NCI-H2171 treated with DMSO at 0.1 percent for 48 hours (cell line): ENCODE data around the gene IKBKG.
"Not testable (repeated sequence)": the region's sequence is repeated elsewhere in the genome, so short reads cannot be mapped to it uniquely, and the experiment has no call there.

ENCODE experiments used
- DNase-seq: peaks from one replicate; lab custom pipeline; 2025; lab: John Stamatoyannopoulos, UW

Gene IKBKG

GRCh38 chrX:154526901-154527675 is 20.3 kb upstream of the IKBKG start:
- peak; percentile 65 for DNase-seq

- no peak for DNase-seq
Observed at GRCh38 chrX:154529206-154529612, 18.2 kb upstream of the IKBKG start.

DNA sequence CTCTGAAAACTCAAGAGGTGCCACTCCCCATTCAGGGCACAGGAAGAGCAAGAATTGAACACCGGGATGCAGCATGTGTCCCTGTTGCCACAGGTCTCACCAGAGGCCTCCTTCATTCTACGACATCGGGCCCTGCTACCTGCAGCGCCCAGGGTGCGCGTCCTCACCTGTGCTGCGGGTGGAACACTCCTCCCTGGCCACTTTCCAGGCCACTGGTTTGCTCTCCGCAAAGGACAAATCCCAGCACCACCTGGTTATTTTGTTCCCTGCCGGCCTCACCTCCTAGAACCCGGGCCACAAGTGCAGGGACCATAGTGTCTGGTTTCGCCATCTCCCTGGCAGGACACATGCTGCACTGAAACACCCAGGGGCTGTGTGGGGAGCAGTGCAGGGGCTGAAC is 17.1 kb upstream of the IKBKG start:
- DNase-seq: no peak

DNA sequence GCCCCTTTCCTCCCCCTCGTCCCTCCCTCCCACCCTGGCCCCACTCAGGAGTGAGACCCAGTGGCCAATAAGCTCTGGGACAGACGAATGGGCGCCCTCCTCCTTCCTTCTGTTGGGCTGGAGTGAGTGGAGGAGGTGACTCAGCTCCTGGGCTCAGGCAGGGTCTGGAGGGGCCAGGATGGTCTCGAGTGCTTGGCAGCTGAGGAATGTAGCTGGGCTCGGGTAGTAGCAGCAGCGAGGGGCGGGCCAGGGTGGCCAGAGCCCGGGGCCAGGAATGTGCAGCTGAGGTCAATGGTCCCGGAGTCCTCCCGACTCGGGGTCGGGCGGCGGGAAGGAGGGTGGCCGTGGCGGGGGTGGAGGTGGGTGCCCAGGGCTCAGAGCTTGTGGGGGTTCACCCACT is 15.8 kb upstream of the IKBKG start:
- no peak for DNase-seq

DNA sequence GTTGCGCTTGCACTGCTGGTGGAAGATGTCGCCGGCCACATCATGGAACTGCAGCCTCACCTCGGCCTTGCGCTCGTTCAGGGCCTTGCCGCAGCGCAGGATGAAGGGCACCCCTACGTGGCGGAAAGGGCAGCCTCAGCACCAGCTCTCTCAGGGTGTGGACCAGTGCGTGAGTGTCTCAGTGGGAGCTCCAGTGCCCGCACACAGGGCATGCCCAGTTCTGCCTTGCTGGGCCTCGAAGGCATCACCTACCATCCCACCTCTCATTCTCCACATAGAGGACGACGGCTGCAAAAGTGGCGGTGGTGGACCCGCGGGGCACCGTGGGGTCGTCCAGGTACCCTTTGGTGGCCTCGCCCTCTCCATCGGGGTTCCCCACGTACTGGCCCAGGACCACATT is 14.7 kb upstream of the IKBKG start:
- no peak for DNase-seq

GRCh38 chrX:154534526-154535322 is 12.7 kb upstream of the IKBKG start:
- peak; percentile 63 for DNase-seq

- DNase-seq: no peak
Observed at GRCh38 chrX:154535892-154536291, 11.5 kb upstream of the IKBKG start.

DNA sequence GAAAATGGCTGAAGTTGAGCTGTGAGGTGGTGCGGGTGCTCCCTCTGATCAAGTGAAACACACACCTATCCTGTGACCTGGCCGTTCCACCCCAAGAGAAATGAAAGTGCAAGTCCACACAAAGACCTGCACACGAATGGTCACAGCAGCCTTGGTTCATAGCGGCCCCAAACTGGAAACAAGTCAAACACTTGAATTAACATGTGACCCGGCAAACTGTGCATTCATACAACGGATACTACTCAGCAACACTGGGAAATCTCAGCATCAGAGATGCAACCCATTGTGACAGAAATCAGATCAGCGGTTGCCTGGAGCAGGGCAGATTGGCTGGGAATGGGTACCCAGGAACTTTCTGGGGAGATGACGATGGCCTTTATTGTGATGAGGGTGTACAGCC is 8.3 kb upstream of the IKBKG start:
- no peak for DNase-seq

GRCh38 chrX:154540365-154540764 is 7.1 kb upstream of the IKBKG start:
- not testable (repeated sequence) for DNase-seq

- DNase-seq: no peak
Observed at GRCh38 chrX:154540897-154541535, 6.4 kb upstream of the IKBKG start.

DNA sequence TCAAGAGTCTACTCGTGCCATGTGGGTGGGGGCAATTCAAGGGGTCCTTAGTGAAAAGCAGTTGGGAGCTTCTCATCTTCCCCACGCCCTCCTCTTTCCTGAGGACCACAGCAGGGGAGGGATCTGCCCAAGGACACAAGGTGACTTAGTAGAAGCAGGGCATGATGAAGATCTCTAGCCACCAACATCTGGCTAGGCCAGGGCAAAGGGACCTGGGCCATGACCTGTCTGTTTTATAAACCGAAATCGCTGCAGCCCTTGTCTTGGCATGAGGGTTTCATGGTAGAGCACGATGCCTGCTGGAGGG is 5.9 kb upstream of the IKBKG start:
- no peak for DNase-seq

GRCh38 chrX:154541896-154542722 is 5.3 kb upstream of the IKBKG start:
- DNase-seq: no peak

DNA sequence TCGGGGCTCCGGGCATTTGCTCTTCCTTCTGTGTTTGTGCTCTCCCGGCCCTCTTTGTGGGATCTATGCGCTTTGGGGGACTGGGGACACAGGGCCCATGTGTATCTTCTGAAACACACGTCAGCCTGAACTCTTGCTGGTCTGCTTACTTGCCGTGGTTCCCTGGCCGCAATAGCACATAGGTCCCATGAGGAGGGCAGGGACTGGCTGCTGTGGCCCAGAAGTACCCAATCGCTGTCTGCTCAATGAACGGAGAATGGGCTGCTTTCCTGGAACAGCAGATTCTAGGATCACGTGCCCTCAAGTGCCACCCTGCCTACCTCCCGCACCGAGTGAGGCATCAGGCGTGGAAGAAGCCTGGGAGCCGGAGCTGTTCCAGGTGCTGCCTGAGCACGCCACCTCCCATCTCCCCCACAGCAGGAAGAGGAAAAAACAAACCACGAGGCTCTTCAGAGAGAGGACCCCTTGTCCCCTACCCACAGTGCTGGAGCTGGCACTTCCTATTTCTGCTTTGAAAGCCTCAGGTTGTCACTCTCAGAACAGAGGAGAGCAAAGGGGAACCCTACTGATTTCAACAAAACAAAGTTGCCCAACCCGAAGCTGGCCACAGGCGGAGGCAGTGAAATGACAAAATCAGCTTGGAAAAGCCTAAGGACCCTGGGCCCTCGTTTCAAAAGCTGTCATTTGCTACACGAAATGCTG is 4.5 kb upstream of the IKBKG start:
- no peak for DNase-seq

DNA sequence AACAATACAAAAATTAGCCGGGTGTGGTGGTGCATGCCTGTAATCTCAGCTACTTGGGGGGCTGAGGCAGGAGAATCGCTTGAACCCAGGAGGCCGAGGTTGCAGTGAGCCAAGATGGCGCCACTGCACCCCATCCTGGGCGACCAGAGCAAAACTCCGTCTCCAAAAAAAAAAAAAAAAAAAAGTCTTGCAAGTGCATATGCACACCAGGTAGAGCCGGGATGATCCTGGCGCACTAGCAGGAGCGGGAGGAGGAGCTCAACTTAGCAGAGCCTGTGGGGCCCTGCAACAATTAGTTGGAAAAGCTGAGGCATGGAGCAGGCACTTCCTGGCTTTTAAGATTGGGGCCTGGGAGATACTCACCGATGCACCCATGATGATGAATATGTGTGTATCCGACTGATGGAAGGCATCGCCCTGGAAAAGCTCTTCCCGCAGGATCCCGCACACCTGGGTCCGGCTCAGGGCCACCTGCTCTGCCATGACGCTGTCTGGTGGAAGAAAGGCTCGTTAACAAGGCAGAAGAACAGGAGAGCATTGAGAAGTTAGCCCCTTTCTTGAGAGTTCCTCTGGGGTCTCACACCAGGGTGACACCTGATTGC is 1.6 kb upstream of the IKBKG start:
- no peak for DNase-seq

DNA sequence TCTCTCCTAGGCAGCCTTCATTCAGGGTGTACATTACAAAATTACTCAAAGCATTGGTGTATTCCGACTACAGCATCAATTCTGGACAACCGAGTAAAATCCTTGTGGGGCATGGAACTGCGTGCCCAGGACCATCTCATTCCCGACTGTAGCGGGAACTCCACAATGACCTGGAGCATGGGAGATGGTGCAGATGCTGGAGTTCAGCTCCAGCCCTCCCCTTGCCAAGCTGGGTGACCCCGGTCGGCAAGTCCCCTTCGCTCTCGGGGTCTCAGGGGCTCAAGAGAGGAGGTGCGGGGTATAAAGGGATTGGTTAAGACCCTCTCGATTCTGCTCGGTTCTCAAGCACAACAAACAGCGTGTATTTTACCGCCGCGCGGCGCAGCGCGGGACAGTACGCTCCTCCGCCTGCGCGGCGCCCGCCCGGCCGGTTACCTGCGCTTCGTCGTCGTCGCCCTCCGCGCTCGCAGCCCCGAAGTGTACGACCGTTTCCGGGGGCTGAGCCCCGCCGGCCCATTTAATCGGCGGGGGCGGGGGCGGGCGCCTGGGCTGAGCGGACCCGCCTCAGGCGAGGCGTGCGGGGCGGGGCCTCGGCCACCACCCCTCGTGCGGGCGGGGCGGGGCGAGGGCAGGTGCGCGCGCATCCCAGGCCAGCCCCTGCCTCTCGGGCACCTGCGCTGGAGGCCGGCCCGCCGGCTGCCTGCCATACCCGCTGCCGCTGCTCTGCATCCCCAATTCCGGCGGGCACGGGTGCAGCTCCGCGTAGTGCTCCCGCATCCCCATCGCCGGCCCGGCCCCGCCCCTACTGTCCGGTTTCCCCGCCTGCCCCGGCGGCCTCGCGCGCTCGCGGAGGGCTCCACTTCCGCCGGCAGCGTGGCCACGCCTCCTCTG is 821 bp upstream of the IKBKG start, which contains the start of gene G6PD:
G6PD (minus strand) TSS at position 493 of the 891 bp plus-strand sequence. CDS start 691 bp downstream, outside the sequence.
- peak; percentile 62 for DNase-seq

DNA sequence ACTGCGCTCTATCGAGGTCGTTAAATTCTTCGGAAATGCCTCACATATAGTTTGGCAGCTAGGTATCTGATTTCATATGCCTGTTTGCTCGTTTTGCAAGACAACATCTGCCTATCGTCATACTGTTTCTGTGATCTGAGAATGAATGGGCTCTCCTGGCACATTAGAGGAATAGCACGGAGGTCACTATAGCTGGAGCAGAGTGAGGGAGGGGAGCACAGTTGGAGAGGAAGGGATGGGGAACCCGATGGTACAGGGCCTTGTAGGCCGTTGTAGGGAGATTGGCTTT is 552 bp downstream of the IKBKG start:
- no peak for DNase-seq

DNA sequence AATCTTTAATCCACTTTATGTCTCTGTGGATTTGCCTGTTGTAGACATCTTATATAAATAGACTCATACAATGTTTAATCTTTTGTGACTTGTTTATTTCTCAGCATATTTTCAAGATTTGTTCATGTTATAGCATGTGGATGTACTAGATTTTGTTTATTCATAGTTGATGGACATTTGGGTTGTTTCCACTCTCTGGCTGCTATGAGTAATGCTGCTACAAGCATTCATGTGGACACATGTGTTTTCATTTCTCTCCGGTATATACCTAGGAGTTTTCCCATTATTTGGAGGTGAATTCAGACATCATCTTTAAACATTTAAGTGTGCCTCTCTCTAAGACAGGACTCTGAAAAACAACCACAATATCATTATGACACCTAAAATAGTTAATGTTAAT is 2.3 kb downstream of the IKBKG start:
- no peak for DNase-seq

DNA sequence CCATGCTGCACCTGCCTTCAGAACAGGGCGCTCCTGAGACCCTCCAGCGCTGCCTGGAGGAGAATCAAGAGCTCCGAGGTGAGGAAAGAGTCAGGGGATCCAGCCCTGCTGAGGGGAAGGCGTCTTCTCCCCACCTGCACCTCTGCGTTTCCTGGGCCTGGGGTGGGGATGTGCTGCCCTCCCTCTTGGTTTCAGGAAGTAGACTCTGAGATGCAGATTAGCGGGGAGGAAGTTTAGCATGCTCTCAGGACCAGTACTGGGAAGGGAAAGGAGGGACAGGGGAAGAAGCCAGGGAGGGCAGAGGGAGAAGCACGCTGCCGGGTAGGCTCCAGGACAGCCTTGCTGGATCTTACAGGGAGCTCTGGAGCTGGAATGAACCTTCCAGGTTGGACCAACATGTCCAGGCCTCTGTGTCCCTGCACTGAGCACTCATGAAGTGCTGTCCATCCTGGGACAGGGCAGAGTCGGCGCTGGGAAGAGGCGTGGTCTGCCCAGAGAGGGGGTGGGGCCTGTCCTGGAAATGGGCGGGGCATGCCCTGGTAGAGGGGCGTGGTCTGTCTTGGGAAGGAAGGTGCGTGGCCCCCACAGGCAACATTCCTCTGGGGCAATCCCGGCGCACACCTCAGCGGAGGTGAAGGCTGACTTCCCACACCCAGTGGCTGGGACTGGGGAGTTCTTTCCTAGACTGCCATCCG is 4.8 kb downstream of the IKBKG start:
- not testable (repeated sequence) for DNase-seq

DNA sequence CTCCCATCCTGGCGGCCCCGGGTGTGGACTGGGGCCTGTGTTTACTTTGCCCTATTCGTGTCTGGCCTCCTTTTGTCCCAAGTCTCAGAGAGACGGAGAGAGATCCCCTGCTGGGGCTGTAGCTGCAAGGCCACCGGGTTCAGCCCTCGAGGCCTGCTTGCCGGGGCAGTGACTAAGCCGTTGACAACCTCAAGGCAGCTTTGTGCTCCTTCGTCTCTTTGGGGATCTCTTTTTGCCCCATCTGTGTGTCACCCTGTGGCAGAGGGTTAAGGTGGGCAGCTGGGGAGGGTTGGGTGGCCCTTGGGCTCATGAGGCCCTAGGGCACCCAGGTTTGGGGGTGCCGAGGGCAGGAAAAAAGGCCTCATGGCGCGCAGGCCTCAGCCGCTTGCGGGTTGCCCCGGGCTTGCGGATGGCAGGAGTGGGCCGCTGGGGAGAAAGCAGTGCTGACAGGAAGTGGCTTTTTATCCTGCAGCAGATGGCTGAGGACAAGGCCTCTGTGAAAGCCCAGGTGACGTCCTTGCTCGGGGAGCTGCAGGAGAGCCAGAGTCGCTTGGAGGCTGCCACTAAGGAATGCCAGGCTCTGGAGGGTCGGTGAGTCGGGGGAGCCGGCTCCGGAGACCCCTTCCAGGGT is 10.8 kb downstream of the IKBKG start:
- DNase-seq: not testable (repeated sequence)
